Globus pallidus (tissue), 1 donor: ENCODE data around the gene PGAP3.

Experiments used
- DNase-seq: peaks from one replicate; pipeline ENCODE4 v3.0.0-alpha.2; 2015; ENCODE audit warnings: low spot score

Gene PGAP3

DNA sequence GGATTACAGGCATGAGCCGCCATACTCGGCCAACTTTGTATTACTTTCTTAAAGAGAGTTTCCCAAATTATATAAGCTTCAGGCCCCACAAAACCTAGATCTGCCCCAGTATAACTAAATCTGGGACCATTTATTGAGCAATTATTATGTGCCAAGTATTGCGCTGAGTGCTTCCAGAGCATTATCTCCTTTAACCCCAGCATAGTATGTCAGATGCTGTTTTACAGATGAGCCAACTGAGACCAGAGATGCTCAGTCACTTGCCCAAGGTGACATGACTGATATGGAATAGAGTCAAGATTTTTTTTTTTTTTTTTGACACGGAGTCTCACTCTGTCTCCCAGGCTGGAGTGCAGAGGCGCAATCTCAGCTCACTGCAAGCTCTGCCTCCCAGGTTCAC, 10.1 kb upstream of the PGAP3 start:
- no peak for DNase-seq

DNA sequence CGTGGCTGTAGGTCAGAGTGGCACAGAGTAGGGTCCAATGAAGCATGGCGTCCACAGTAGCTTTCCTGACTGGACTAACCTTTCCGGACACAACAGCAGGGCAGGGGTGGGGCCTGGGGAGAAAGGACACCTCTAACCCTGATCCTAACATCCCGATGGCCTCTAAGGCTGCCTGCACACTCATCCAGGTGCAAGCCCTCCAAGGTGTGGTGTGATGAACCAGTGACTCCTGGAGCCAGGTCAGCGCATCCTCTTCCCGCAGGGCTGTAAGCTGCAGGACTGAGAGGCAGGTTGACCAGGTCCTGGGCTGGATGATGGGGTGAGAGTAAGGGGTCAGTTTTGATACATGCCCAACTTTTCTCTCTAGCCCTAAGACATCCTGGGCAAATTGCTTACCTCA, 8.9 kb upstream of the PGAP3 start:
- DNase-seq: no peak

DNA sequence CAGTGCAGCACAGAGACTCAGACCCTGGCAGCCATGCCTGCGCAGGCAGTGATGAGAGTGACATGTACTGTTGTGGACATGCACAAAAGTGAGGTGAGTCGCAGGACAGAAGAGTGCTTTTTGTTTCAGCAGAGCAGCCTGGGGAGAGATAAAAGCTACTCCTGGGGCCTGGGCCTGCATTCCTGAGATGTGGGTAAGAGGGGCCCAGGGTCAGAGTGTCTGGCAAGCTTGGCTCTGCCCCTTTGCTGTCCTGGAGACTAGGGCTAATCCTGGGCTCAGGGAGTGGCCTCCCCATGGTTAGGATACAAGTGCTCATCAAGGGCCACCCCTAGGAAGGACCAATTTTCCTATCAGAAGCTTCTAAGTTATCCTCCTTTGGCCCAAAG, 7.2 kb upstream of the PGAP3 start:
- no peak for DNase-seq

DNA sequence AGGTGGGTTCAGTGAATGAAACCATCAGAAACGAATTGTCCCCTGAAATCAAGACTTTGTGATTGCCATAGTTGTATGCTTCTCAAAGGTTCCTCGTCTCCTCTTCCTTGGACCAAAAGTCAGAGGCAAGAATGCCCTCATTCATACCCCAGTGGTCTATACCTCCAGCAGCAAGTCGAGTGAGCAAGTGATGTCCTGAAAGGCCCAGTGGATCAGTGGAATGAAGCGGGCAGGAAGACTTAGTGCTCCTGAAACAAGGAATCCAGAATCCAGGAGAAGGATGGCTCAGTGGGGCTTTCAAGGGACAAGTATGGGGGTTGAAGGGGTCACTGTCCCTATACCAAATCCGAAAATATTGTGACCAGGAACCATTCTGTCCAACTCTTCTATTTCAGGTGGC, 6.7 kb upstream of the PGAP3 start:
- DNase-seq: no peak

DNA sequence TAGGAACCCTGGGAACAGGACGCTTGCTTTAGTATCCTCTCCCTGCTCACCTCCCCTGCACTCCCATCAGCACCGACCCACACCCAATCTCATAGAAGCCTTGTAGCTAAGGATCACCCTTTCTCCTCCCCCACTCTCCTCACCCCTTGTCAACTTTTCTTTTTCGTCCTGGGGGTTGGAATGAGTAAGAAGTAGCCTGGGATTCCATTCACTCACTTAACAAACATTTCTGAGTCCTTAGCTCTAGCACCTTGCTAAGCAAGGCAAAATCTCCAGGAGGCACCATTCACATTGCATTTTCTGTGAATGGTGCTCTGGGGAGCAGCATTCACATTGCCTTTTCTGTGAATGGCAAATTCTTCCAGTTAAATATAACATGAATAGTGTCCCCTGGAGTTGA, 1.1 kb upstream of the PGAP3 start:
- no peak for DNase-seq

DNA sequence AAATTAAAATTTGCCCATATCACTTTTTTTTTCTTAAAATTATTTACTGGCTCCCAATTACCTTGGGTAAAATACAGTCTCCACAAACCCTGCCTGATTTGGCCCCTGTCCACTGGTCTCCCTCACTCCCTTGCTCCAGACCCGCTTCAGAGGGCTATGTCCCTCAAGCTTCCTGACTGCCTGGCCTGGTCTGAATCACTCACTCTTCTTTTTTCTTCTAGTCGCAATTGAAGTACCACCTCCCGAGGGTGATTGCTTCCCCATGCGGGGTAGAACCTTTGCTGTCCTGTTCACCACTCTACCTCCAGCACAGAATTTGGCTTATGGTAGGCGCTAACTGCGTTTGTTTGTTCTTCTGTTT, 598 bp upstream of the PGAP3 start:
- no peak for DNase-seq

DNA sequence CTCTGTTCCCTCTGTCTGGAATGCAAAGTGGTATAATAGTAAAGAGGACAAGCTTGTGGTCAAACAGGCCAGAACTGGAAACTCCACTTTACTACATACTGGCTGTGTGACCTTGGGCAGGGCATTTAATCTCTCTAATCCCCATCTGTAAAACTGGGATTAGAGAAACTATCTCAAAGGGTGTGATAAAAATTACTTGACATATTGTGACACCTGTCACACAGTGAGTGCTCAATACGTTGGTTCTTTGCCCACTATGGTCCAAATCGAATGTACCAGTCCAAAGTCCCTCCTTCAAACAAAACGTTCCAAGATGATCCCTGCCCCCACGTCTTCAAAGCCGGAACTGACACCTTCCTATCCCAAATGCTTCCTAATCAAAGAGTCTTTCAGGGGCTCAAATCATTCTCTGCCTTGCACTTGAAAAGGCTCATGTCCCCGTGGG, 734 bp downstream of the PGAP3 start:
- DNase-seq: no peak

DNA sequence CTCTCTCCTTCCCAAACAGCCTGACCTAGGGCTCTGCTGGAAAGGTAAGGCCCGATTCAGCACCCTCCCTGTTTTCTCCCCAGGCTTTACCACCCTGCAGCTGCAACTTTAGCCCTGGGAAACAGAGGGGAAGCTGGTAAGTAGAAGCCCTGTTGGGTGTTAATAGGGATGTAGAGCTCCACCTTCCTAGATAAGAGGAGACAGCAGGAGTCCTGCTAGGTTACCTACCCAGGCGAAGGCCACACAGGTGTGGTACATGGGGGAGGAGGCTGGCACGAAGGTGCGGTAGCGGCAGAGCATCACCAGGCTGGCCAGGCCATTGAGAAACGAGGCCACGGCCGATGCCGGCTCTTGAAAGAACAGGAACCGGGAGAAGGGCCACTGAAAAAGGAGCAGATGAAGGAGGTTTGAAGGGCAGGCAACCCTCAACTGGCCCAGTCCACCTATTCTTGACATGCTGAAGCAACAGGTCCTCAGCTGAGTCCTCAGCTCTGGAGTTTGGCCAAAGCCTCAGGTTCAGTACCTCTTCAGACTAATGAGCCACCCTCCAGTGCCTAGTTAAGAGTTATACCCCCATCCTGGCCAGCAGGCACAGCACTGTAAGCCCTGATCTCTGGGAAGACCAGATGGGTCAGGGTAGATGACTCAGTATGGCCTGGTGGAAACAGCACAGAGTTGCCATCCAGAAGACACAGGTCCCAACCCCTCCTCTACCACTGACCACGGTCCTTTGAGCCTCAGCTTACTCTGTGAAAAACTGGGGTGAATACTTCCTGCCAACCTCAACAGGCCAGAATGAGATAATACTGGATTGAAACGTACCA, 3.3 kb downstream of the PGAP3 start:
- no peak for DNase-seq

DNA sequence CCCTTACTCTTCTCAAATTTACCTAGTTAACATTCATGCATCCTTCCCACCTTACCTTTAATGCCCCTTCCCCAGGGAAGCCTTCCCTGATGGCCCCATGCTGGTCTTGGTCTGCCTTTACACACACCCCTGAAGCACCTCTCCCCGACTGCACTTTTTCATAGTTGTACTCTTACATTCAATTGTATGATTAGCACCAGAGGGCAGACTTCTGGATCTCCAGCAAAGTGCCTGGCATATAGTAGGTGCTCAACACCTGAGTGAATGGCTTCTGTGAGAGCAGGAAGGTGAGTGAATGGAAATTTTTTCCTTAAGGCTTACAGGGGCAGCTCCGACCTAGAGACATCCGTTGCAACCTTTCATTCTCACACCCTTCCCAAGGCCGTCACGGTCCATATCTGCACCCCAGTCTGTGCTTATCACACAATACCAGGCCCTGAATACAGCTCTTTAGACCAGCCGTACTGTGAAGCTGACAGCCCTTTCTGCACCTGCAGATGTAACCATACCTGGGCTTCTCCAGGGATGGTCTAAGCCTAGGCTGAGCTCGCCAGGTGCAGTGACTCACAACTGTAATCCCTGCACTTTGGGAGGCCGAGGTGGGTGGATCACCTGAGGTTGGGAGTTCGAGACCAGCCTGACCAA, 4.4 kb downstream of the PGAP3 start:
- DNase-seq: no peak

DNA sequence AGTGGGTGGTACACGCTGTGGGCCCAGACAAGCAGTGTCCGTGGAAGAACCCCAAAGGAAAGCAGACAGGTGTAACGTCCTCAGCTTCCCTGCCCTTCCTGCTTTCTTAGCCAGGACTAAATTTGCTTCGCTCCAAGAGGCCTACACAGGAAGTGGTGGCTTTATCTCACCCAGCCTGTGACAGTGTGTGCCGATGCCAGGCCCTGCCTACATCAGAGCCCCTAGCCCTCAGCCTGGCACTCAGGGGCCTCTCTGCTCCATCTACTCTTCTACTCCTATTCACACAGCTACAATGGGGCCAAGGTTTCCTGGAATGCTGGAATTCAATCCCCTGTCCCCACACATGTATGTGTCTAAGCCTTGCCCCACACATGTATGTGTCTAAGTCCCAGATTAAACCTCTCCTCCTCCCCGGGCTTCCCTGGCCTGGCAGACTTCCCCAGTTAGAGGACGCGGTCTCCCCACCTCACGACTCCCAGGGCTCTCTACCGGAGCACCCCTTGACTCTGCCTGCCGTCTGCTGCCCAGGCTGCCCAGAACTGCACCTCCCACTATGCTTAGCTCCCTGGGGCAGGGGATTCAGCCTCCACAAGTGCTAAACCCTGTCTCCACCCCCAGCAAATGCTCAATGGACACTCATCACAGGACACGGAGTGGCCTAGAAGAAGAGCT, 8.2 kb downstream of the PGAP3 start:
- DNase-seq: no peak

DNA sequence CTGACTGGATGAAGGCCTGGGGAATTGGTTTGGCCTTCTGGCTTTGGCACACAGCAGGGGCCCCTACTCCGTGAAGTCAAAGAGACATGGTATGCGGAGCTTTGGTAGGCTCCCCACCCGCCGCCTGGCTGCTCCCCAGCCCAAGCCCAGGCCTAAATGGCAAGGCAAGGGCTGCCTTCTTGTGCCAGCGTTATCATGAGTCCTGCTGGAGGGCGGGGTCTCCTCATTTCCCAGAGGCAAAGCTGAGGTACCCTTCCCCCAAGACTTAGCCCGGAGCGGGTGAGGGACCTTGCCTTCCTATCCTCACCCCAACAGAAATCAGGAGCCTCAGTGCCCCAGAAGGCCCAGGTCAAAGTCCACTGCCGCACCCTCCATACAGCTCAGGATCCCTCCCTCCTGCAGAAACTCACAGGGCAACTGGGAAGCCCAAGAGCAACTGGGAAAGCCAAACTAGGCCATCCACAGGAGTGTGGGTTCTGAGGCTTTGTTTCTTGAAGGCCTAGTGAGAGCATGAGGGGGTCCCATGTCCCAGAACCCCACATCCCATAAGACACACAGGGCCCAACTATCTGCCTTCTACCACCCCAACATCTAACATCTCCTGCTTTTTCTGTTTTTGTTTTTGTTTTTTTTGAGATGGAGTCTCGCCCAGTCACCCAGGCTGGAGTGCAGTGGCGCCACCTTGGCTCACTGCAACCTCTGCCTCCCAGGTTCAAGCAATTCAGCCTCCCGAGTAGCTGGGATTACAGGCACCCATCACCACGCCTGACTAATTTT, 9.3 kb downstream of the PGAP3 start:
- no peak for DNase-seq

DNA sequence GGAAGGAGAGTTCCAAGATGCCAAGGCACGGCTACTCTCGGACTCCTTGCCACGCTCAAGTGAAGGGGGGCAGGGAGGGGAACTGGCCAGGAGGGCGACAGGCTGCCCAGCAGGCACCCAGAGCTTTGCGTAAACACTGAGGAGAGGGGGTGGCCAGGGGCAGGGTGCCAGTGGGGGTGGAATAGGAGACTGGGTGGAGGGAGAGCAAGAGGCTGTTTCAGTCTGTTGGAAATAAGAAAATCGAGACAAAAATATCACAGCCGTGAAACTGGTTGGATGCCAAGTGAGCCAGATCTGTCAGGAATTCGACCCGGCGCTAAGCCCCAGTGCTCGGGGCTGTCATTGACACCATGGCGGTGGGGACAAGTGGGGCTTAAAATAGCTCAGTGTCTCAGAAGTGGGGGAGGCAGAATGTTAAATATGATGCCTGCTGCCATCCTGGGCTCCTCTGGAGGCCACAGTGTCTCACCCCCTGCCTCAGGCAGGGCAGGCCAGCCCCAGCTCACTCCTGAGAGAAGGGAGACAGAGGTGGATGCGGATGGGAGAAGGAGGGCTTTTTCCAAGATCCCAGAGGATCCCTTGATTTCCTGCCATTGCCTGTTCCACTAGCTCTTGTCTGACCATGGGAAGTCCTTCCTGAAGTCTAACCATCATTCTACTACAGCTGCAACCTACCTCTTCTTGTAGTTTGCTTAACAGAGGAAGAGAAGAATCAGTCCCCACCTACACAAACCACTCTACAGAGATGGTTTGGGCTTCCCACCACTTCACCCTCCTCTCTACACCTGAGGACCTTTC, 10.1 kb downstream of the PGAP3 start:
- DNase-seq: peak; percentile 49

DNA sequence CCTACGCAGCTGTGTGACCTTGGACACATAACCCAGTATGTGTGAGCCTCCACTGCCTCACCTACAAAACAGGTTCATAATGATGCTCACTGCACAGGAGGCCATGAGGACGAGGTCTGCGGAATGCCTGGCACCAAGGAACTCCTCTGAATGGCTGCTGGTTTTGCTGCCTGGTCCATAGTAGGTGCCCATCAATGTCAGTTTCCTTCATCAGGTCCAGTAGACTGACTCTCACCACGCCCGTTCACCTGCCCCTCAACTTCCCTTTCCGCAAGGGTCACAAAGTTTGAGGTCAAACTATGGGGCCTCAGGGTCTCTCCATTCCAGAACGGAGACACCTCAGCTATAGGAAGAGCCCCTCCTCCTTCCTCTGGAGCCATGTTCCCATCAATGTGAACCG, 10.8 kb downstream of the PGAP3 start:
- no peak for DNase-seq

DNA sequence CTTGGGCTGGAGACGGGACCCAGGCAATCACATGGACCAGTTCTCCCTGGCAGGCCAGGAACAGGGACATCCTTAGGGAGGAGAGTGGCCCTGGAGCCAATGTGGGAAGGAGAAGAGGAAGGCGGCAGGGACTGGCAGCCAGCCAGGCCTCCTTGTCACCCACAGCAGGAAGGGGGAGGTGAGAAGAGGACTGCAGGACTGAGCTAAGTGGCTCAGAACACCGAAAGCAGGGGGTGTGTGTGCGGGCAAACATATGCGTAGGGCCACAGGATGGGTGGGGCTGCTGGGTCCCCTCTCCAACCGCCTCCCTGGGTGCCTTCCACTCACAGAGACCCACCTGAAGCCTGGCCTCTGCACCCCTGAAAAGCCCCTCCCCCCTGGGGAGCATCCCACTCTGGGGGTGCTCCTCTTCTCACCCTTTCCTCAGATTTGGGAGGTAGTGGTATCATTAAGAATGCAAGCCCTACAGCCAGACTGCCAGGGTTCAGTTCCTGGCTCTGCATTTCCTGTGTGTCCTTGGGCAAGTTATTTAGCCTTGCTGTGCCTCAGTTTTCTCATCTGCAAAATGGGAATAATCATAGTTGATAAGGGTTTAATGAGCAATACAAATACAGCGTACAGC, 11.5 kb downstream of the PGAP3 start:
- DNase-seq: no peak

DNA sequence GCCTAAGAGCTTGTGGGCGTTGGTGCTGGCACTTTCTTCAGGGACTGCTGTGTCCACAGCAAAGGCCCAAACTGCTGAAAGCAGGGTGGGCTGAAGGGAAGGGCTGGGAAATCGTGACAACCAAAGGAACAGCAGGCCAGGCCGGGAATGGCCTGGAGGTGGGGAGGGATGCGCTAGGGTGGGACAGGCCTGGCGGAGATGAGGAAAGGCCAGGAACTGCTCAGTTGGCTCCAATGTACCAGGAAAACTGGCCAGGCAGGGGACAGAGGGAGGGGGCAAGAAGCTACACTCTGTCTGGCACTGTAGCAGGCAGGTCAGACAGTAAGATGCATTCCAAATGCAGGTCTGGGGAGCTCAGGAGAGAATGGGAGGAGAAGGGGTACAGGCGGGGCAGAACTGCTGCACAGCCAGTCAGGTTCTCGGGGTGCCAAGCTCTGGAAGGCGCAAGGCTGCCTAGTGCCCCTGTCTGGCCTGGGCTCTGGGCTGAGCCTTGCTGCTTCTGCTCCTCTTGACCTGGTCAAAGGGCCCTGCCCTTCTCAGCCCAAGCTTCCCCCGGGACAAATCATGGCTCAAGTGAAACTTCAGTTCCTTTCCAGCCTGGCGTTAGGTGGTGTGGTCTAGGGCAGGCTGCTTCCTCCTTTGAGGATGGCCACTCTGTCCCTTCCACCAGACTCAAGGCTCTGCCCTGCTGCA, 12.3 kb downstream of the PGAP3 start:
- DNase-seq: no peak

DNA sequence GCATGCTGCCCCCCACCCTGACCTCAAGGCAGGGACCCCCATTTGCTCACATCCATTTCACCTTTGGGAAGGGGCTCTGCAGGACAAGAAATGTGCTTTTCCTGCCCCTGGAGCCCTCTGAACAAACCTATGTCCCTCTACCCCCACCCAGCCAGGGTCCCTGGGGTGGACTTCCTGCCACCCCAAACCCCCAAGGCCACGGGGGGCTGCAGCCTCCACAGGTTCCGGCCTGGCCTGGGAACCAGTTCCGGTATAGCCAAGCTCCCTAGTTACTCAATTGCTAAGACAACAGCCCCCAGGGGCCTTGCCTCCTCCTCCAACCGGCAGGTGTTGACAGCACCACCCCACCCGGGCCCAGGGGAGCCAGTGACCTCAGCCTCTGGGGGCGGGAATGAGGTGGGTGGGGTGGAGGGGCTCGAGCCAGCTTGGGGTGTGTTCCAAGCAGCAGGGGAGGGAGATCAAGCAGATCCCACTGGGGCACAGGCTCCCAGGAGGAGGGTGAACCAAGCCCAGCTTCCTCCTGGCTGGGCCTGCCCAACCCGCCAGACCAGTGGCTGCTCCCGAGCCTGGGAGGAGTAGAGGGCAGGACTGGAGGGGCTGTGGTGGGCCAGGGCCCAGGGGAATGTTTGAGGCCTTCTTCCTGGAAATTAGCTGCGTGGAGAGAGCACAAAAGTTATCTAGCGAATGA, 13.0 kb downstream of the PGAP3 start:
- no peak for DNase-seq

DNA sequence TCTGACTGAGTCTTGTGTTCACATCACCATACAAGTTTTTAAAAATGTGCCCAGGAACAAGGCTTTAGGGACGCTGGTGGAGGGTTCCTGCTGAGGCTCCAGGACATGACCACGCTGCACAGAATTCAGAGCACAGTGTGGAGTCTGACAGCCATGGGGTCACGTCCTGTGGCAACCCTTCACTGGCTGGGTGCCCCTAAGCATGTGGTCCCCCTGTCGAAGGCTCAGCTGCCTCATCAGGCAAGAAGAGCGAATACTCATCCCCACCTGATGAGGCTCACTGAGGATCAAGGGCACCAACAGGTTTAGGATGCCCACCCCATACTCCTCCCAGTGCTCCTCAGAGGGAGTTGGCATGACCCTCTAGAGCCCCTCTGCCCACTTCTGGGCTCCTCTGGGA, 13.7 kb downstream of the PGAP3 start:
- DNase-seq: no peak

DNA sequence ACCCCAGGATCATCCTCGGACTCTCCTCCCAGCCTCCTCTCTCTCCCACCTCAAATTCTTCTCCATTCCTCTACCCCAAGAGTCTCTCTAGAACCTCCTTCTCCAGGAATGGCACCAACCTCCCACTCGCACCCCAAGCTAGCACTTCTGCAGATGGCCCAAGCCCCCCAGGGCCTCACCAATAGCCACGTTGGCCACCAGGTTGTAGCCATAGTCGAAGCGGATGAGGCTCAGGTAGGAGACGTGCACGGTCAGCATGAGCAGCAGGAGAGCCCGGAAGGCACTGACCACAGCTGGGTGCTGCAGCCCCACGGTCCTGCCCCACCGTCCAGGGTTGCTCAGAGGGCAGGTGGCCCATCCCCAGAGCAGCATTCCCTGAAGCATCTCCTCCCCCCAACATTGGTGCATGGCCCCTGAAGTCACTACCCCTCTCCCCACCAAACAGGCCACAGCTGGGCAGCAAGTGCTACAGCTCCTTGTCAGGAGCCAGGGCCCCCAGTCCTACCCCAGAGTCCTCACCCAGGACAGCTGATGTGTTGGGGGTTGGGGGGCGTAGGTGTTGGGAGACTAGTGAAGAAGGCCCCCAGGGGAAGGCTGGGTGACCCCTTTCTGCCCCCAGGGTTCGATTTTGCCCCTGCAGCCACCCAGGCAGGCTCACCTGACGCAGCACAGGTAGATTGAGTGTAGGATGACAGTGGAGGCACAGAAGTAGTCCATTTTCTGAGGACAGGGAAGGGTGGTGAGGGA, 14.3 kb downstream of the PGAP3 start:
- no peak for DNase-seq
